GM21360 (cell line): ENCODE measurements around the gene TOP2A.

Source experiments
- ATAC-seq: cut with Tn5 transposase; IDR thresholded peaks from one replicate; pipeline ENCODE4 v1.9.1; 2021; ENCODE audit warnings: mild to moderate bottlenecking, moderate library complexity; ENCODE audit not compliant: unreplicated experiment

The TOP2A gene

DNA sequence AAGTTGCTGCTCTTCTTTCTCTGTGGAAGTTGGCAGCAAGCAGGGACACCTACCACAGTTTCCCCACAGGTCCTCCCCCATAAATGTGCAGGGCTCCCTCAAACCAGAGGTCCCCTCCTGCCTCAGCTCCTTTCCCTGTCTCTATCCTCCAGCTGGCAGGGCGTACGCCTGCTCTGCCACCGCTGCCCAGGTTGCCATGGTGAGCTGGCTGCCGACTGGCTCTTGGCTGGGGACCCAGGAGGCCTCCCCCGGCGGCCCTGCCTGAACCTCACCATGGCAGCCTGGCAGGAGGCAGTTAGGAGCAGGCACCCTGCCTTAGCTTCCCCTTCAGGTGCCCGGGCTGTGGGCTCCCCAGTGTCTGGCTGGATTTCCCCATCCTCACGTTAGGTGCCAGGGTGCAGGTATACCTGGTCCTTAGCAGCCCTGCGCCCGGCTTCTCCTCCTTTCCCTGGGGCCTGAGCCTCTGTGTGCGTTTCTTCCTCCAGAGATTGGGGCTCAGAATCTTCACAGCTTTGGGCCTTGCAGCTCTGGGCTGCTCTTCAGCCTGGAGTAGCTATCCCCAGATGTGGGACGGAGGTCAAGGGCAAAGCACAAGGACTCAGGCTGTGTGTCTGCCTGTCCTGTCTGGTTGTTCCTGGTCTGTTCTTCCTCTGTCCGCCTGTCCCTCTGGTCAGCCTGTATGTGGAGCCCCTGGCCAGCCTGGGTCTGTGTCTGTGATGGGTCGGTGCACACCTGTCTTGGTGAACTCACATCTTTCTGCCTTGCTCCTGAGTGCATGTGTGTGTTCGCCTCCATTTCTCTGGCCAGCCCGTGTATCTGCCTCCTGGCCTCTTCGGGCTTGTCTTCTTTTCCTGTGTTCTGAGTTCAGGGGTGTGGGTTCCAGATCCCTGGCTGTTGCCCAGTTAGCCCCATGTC, 68.9 kb downstream of the TOP2A start:
- ATAC-seq, result no peak

- no peak for ATAC-seq
Measured at GRCh38 chr17:40348136-40348504, 69.6 kb downstream of the TOP2A start.

GRCh38 chr17:40347319-40348135, 70.2 kb downstream of the TOP2A start:
- ATAC-seq, result no peak

DNA sequence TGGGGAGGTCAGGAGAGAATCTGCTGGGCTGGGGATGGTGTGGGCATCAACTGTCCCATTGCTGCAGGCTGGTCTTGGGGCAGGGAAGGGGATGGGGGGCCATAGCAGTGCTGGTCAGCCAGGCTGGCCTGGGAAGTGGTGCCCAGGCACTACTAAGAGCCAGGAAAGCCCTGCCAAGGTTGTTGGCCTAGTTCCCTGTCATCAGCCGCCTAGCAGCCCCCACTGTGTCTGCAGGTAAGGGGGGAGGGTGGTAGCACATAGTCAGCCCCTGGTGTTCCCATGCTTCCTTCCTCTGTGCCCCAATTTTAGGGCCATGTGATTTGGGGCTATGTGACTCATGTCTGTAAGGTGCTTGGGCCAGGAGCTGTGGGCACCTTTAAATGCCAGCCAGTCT, 70.9 kb downstream of the TOP2A start:
- ATAC-seq, result no peak

- no peak for ATAC-seq
Measured at GRCh38 chr17:40345994-40346764, 71.5 kb downstream of the TOP2A start.

DNA sequence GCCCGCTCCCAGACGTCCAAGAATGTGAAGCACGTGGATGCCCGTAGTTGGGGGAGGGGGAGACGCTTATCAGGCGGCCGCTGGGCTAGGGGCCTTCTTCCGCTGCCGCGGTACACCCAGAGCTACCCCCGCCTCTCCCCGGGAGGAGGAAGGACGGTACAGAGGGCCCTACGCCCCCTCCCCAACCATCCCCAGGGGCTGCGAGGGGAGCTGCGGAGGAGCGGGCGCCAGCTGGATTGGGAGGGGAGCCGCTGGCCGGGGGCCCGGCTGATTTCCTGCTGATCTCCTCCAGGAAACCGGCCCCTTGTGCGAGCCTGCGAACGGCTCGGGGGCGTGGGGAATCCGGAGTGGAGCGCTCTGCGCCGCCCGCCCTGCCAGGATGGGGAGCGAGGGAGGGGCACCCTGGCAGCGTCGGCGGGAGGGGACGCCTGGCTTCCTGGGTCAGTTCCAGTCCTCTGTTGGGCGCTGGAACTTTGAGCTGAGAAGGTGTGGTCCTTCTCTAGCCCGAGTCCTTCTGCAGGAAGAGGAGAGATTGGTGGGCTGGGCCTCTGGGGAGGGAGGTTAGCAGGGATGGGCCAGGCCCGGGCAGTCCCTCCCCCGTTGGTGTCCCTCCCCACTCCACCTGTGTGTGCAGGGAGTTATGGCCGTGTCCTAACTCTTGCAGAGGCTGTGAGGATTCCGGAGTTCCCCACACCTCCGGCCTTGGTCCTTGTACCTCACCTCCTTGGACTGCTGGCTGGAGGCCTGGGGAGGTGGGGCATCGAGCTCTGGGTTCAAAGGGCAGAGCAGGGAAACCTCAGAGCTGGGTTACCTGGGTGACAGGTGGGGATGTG, 72.3 kb downstream of the TOP2A start:
- no peak for ATAC-seq

DNA sequence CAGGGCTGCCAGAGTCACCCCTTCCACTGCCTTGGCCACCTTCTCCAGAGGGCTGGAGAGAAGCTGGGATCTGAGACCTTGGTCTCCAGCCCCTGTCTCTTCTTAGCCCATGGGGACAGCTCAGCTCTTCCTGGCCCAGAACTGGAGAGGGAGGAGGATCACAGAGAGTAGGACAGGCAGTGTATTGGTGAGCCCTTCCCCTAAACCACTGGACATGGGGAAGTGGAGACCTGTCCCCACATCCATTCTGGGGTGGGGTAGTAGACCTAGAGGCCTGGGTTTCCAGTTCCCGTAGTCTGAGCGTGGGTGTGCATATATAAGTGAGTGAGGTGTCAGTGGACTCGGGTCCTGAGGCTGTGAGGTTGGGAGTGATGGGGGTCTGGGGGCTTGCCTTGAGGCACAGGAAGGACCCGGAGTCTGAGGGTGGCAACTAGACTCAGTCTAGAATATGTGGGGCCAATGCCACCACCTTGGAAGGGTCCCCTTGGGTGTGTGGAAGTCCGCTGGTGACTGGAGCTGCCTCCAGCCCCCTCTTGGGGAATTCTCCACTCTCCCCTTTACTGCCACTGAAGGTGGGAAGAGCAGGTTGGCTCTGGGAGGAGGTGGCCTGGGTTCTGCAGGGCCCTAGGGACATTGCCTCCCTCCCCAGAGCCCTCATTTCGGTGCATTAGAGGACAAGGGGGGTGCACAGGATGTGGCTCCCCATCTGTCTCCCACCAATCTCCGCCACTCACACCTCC, 73.1 kb downstream of the TOP2A start:
- ATAC-seq, result no peak

DNA sequence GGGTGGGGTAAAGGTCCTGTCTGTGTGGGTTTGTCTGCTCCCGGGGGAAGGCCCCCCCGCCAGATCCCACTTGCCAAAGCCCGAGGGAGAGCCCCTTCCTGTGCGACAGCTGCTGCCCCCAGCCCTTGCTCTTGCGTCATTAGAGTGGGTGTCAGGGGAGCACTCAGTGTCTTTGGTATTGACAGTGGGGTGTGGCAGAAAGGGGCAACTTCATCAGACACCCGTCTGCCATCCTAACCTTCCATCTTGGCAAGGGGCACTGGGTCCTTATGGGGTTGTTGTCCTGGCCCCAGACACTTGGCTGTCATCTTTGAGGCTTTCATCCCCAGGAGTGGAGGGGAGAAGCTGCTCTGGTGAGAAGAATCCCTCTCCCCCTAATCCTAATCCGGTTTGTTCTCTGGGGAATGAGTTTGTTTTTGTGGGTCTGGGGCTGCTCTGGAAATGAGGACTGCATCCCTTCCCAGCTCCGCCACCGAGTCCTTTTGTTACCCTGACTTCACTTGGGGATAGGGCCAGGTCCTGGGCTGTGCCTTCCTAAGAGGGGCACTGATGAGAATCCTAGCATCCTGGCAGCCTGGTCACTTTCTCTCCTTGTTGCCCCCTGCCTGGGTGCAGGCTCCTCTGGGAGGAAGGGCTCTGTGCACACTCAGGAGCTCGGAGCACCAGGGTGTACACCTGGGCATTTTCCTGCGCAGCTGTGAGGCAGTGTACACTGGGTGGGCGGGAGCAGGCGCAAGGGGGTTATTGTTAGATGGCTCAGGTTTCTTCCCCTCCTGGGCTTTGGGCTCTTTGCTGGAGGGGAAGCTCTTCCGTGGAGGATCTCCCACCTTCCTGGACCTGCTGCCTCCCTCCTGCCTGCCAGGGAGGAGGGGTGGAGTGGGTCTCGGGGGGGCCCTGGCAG, 74.2 kb downstream of the TOP2A start:
- no peak for ATAC-seq

DNA sequence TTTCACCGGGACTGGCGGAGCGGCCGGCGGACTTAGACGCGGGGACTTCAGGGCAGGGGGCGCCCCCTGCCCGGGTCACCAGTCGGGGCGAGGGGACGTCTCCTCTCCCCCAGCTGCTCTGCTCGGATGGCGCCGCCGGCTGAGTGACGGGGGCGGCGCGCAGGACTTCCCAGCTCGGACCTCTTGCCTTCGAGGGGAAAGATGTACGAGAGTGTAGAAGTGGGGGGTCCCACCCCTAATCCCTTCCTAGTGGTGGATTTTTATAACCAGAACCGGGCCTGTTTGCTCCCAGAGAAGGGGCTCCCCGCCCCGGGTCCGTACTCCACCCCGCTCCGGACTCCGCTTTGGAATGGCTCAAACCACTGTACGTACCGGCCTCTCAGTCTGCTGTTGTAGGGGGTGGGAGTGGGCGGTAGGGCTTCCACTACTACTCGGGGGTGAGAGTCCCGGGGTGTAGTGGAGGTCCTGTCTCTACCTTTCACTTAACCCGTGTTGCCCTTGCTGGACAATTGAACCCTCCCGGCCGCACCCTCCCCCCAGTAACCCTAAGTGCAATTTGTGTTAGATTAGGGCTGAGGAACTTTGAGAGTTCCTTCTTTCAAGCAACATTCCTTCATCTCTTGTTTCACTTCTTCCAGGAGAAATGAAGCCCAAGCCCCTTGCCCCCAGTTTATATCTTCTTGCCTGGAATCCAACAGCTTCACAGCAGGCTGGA, 75.0 kb downstream of the TOP2A start:
- ATAC-seq, result no peak

DNA sequence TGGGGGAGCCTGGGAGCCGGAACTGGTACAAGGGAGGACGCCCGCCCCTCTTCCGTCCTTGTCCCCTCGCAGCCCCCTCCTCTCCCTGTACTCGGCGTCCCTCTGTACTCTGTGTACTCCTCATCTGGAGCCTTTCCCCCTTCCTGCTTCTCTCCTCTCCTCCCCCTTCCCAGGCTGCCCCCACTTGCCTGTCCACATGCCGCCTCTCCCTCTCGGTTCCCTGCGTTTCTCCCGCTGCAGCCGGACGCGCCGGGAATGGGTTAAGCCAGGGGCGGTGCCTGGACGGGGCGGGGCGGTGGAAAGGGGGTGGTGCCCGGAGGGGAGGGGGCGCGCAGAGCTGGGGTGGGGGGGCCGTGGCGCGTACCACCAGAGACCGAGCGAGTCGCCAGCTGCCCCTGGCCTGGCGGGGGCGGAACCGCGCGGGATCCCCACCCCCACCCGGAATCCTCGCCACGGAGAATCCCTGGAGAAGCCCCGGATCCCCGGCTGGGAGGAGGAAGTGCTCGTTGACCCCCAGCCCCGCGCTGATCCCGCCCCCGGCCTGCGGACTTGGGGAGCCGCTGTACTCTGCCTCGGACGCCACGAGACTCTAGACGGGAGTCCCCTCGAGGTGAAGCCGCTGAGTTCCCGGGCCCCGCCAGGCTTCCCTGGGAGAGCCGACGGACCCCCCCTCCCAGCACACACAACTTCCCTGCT, 75.7 kb downstream of the TOP2A start:
- no peak for ATAC-seq

DNA sequence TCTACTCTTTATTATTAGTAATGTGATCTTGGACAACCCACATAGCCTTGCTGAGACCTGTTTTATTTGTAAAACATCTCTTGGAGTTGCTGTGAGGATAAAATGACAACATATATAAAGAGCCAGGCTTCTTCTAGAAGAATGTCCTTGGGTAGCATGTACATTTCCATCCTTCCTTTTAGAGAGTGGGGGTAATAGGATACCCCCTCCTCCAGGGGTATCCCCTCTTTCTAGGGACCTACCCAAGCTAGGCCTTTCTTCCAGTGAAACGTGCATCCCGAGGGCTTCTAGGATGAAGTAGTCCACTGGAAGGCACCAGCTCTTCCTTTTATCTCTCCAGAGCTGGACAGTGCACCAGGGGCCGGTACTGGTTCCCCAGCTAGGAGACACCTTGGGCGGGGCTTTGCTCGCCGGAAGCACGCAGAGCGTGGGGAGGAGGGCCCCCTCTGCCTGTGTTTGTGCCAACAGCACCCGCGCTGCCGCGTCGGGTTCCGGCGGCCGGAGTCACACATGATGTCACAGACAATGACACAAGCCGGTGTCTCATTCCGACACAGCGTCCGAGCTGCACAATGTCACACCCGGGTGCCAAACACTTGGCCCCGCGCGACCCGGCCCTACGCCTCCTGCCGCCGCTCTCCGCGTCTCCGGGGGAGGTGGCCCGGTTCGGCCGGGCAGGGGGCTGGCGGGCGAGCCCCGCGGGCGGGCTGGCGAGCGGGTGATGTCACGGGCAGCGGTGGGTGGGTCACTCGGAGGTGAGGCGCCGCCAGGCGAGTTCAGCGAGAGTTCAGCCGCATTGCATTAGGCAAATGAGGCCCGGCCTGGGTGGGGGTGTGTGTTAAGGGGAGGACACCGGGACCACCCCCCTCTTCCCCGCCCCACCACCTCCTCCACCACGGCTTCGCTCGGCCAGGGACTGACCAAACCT, 76.6 kb downstream of the TOP2A start:
- peak; percentile 58 for ATAC-seq

GRCh38 chr17:40340327-40340726, 77.4 kb downstream of the TOP2A start:
- no peak for ATAC-seq

DNA sequence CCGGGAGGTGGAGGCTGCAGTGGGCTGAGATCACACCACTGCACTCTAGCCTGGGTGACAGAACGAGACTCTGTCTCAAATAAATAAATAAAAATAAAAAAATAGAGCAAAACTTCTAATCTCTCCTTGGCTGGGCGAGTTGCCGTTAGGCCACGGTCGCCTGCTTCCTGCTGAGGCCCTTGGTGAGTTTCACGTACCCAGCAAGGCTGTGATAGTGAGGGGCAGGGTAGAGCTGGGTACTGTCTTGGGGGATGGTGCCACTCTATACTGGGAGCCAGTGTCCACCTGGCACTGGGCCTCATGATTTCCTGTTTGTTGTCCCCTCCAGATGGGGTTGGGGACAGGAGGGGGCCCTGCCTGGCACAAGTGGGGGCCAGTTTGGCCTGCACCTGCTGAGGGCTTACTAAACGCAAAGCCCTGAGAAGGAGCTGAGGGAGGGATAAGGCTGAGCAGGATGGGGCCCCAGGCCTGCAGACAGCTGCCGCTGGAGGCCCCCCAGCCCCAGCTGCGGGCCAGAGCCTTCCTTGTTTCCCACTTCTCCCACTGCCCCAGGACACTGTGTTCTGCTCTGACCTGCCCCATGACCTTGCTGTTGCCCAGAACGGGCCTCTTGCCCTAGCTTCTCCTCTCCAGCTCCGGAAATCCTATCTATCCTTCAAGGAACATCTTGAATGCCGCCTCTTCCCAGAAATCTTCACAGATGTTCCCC, 78.6 kb downstream of the TOP2A start:
- no peak for ATAC-seq
